ENCODE measurements around the gene GJA3. TPM values are rescaled to one million over a fixed set of nuclear protein-coding genes. Genes with fewer than 3 reads are reported as not detected.

Gene GJA3
- total RNA-seq, 1 donor from 2014 or later = under 0.01 TPM

DNA sequence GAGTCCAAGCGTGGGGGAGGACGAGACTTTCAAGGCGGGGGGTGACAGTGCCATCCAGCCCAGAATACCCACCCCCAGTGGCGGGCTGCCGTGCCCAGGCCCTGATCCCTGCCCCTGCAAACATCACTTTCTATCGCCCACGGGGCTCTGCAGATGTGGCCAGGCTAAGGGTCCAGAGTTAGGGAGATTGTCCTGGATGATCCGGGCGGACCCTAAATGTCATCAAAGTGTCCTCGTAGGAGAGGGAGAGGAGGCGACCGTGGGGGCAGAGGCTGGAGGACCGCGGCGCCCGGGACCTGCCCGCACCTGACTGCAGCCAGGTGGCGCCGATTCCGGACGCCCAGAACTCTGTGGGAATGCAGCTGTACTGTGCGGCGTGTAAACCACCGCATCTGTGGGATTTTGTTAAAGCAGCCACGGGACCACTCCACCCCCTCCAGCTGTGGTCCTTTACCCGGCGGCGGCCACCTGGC lies 32.4 kb downstream of the GJA3 start:
- no peak for DNase-seq (ENCODE audit: low read depth, low spot score)

DNA sequence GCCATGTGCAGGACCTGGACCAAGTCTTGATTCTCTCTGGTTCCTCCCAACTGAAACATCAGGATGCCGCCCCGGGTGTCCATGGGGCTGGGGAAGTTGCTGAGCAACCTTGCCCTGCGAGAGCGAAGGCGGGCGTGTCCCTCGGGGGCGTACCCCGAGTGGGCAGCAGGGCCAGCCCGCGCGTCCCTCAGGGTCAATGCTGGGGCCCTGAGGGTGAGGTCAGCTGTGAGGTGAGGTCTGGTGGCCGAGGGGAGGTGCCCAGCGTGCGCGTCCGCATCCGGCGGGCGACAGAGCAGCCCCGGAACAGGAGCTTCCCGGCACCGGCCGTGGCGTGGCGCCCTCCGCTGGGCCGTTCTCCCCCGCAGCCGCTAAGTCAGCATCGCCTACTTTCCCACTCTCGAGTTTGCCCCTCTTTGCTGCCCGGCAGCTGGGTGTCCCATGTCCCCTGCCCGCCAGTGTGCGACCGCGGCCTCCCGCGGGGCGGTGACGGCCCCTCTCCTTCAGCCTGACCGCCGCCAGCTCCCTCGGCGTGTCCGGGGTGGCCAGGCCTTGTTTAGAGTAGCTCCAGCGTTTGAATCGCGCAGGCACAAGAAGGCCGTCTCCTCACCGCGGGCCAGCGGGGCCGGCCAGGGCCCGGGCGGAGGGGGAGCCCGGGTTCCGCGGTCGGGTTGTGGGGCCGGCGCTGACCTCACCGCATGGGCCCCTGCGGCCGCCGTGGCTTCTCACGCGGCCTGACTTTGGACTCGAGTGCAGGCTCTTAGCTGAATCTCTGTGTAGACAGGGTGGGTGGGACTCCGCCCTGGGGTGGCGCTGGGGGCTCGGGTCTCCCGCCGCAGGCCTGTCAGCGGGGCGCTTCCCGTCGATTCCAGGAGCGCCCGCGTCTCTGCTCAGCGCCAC lies 33.0 kb downstream of the GJA3 start:
- no peak for DNase-seq (ENCODE audit: low read depth, low spot score)

DNA sequence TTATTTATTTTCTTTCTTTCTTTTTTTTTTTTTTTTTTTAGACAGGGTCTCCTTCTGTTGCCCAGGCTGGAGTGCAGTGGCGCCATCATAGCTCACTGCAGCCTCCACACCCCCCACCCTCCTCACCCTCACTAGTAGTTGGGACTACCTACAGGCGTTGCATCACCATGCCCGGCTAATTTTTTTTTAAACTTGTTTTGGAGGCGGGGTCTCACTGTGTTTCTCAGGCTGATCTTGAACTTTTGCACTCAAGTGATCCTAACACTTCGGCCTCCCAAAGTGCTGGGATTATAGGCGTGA lies 33.6 kb downstream of the GJA3 start:
- DNase-seq (ENCODE audit: low read depth, low spot score) = no peak

DNA sequence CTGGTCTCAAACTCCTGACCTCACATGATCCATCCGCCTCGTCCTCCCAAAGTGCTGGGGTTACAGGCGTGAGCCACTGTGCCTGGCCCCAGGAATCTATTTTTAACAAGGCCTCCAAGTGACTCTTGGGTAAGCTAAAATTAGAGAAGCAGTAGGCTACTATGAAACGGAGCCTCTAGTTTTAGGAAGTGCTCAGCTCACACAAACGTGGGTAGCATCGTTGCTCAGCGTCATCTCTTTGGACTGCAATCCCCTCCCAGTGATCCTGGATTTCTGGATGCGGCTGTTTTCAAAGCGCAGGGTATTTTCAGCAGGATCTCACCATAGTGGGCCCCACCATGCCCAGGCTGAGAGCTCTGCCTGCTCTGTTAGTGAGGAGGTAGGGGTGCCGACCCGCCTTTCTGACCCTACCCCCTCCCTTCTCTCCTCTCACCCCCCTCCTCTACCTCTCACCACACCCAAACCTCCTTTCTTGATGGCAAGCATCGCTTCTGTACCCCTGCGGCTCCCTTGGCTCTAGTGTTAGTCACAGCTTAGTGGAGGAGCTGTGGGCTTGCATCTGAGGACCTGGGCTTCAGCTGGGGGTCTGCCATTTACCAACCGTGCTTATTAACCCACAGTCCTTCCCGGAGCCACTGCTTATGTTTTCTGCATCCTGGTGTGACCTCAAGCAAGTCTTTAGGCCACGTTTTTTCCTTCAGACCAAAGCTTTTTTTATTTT lies 34.2 kb downstream of the GJA3 start:
- DNase-seq (ENCODE audit: low read depth, low spot score) = no peak

DNA sequence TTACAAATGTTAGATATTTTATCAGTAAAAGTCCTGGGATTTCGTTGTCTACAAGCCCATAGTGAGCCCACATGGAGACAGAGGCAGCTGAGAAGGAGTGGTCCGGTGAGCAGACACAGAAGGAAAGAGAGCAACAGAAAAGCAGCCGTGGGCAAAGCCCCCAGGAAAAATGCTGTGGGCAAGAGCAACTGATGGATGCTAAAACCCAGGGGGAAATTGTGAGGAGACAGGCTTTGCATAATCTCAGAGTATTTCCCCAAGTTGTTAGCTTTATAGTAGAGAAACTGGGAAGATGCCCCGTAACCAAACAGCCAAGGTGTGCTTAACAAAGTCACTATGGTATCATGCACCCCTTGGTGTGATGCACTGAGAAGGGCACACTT lies 35.1 kb downstream of the GJA3 start:
- DNase-seq (ENCODE audit: low read depth, low spot score) = no peak

DNA sequence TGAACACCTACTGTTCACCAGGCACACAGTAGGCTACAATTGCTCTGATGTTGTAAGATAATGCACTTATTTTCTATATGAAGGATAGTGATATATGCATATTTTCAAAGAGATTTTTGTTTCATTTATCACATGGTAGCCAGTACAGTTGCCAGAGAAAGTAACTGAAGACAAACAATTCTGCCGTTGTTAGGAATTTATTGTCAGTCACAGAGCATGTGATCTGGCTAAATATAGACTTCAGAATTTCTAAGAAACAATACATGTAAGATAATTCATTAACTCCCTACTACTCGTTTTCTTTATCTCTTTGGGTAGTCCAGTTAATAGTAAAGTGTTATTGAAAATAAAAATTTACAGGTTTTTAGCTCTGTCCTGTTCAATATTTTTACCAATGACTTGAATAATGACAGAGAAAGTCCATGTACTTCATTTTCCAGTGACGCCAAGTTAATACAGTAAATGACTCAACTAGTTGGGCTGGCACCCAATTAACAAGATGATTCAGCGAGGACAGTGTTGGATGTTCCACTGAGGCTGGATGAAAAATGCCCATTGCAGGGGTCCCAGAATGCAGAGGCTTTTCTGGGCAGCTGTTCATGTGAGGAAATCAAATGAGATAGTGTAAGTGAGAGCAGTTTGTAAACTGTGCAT lies 35.6 kb downstream of the GJA3 start:
- DNase-seq (ENCODE audit: low read depth, low spot score) = no peak

DNA sequence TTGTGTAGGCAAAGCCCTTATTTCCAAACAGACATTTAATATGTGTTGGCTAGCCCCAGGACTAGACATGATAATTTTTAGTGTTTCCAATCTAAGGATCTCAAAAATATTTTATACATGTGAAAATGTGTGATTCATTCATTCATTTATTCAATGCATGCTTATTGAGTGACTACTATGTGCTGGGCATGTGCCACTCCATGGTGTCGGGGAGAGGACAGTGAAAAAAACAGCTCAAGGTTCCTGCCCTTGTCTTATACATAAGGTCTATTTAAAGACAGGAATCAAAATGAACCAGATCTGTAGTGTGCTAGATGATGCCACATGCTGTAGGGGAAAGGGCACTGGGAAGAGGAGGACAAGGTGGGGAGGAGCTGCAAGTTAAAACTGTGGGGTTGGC lies 36.5 kb downstream of the GJA3 start:
- DNase-seq (ENCODE audit: low read depth, low spot score) = no peak

DNA sequence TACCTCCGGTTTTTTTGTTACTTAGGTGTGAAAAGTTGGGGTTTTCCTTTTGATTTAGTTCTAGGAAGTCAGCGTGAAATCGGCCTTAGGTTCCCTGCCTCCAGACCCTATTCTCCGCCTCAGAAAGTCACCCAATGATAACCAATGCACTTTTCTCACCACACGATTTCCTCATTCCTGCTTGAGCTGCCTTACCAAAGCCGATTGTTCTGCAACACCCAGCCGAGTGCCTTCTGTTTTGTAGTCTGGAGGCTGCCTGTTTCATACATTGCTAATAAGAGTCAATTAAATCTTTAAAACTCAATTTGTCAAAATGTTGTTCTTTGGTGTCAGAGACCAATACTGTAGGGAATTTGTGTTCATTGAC lies 39.7 kb downstream of the GJA3 start:
- DNase-seq (ENCODE audit: low read depth, low spot score) = no peak

DNA sequence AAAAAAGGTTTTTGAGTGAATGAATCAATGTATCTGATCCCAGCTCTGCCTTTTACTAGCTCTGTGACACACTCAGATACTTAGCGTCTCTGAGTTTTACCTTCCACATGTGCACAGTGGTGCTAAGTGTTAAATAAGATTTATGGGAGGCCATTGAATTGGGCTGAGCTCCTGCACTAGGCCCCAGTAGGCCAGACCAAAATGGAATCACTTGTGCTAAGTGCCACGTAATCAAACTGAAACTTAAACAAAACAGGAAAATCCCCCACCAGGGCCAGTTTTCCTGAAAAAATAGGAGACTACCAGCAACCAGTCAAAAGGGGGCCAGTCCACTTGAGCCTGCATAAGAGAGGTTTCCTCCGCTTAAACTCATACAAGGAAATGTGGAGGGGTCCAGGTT lies 40.9 kb downstream of the GJA3 start:
- DNase-seq (ENCODE audit: low read depth, low spot score) = no peak

DNA sequence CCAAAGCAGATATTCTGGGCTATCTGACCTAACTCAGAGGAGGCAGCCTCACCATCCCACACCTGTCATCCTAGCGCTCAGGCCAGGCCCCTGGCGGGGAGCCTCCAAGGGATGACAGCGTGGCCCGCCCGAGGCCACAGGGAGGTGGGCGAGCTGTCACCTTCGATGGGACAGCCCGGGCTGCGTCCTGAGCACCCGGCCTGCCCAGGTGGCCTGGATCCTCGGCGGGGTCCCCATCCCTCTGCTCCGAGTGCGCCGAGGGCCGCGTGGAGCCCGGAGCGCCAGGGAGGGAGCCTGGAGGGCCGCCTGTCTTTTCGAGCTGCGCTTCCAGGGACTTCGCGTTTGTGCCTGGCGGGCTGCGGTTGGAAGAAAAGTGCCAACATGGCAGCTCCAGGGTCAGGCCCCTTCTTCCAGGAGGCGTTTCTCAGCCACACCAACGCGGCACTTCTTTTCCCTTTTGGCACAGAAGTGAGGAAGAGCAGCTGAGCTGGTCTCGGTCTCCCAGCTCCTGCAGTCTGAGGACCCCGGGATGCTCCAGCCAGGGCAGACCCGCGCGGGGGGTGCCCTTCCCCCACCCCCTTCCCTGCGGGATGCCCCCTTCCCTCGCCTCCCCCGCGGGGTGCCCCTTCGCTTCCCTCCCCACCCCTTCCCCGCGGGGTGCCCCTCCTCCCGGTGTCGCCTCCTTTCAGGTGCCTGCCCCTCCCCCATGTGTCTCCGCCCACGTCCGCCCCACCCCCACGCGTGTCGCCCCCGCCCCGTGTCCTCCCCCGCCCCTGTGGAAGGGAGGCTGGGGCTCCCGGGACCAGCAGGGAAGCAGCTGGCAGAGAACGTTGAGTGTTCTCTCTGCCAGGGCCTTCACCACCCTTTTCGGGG lies 42.3 kb downstream of the GJA3 start:
- no peak for DNase-seq (ENCODE audit: low read depth, low spot score)

DNA sequence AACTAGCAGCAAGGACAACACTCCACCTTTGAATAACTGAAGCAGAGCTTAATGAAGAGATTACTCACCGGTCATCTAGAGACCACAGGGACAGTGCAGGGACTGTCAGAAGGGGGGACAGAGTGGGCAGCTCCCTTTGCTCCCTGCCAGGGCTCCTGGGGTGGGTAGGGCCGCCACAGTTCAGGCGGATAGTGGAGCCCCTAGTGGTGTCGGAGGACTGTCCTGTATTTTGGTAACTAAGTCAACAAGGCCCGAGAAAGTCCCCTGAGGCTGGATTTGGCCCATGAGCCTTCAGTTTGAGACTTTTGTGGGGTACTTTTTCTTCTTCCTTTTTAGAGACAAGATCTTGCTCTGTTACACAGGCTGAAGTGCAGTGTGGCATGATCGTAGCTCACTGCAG lies 44.6 kb downstream of the GJA3 start:
- DNase-seq (ENCODE audit: low read depth, low spot score) = no peak

DNA sequence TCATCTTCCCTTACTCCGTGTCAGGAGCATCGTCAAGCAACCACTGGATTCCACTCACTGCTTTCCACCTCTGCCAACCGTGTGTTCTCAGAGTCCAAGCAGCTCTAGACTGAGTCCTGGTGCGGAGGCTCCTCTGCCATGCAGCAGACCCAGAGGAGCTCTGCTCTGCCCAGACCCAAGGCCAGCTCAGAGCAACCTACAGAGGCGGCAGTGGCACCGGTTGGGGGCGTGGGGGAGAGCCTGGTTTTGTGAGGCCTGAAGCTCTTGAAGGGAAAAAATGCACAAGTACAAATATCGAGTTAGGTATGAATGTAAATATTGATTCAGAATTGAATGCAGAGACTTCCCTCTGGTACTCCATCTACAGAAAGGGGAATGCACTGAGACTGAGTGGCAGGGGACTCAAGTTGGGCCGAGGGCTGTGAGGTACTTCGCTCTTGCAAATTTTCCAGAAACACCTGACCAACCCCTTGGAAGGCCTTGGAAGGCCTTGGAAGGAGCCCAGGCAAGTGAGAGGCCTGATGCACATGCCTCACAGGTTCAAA lies 46.7 kb downstream of the GJA3 start:
- no peak for DNase-seq (ENCODE audit: low read depth, low spot score)

DNA sequence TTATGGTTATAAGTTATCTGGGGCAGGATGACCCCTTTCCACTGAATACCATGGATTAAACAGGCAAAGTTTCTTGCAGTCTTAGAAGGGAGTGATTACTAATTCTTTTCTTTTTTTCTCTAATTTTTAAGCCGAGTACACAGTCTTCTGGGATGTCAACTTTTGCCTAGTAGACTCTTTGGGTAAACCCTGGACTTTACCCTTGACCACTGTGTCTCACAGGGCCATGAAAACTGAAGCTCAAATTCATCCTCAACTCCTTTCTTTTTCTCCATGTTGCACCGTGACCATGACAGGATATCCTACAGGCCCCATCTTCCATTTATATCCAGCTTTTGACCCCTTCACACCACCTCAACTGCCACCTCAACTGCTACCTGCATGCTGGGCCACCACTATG lies 51.8 kb downstream of the GJA3 start:
- no peak for DNase-seq (ENCODE audit: low read depth, low spot score)

DNA sequence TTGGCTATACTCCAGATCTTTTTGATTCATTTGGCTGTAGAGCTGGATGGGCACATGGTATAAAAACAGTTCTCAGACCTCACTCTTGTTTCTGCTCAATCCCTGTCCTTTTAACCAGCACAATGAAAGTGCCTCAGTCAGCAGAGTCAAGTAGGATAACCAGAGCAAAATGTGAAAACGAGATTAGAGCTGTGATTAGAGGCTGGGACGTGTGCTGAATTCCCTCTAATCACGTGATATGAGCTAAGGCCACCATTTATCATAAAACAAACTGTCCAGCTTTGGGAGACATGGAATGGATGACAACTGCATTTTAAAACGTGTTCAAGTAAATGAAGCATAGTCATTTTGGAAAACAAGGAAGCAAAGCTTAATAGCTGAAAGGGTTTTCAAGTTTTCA lies 54.1 kb downstream of the GJA3 start:
- DNase-seq (ENCODE audit: low read depth, low spot score) = no peak

DNA sequence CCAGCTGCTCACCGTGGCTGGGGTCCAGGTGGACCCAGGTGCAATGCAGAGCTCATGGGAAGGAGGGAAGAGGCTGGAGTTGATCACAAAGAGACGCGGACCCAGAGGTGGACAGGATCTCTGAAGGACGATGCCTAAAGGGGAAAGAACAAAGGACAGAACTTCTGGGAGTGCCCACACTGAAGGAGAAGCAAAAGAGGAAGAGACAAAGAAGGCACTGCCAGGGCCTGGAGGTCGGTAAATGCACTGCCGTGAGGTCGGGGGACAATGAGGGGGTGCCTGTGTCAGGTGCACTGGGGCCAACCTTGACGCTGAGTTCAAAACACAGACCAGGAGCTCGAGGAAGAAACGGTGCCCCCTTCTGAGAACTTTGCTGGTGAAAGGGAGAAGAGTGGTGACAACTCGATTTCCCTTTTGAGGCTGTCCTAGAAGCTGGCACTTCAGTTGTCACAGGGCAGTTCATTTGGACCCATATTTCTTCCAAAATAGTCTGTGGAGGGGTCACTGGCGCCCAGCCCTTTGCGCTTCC lies 55.6 kb downstream of the GJA3 start:
- no peak for DNase-seq (ENCODE audit: low read depth, low spot score)

DNA sequence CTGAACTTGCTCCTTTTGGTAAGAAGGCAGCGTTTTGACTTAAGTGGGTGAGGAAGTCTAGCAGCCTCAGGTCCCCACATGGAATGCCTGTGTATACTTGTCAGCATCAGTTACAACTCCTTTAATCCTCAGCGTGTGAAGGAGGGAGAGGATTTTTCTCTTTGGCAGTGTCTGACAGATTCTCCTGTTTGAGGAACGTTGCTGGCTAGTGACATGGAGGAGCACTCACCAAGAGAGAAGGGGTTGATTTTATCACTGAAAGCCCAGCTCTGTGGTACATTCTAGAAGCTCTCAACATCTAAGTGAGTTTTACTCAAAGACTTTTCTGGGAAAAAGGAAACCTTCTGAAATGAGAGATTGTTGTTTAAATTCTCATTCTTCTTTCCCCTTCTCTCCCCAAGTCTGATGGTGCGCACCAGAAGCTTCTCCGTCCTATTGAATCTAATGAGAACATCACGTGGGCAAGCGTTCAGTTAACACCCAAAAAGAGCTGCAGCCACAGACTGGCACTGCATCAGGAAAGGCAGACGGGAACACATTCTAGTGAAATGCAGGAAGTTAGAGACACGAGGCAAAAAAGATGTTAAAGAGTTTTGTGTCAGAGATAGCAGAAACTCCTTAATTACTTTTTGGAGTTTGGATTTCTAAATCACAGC lies 58.2 kb downstream of the GJA3 start:
- no peak for DNase-seq (ENCODE audit: low read depth, low spot score)

DNA sequence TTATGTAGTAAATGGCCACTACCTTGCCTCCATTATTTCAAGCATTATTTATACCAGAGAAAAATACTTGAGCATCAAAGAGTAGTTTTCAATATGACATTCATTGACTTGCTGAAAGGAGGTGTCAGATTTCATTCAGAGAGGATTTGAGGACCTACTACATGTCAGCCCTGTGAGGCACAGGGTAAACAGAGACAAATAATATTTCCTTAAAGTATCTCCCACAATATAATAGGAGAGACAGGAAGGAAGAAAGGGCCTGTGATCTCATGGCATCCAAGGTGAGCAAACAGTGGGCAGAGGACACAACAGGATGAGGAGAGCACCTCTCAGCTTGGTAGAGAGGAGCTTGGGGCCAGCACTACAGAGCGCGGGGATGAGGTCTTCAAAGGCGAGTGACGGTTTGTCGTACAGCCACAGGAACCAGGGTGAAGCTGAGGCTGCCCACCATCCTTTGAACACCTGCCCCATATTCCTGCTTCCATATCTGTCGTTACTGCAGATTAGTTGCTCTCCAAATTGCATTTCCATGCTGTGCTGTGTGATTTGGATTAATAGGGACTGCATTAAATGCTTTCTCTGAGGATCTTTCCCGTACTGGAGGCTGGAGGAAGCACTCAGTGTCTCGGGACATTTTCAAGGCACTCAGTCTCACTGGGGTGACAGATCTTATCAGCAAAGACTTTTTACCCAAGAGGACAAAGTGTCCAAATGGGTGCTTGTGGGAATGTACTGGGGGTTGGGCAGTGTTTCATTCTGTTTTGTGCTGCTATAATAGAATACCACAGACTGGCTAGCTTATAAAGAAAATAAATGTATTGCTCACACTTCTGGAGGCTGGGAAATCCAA lies 59.2 kb downstream of the GJA3 start:
- no peak for DNase-seq (ENCODE audit: low read depth, low spot score)

DNA sequence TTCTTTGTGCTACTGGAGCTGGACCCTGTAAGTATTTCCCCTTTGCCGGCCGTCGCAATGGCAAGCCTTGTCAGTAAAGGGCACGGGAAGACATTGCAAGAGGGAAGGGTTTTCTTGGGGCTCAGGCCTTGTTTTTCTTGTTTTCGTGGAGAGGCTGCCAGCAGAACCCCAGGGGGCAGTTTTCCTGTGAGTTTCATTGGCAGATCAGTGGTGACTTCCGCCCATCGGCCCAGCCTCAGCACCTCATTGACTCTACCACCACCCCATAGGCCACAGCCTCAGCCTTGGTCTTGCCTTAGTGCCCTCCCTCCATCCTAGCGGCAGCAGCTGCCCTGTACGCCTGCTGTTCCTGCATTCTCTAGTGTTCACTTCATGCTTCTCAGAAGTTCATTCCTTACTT lies 61.5 kb downstream of the GJA3 start:
- no peak for DNase-seq (ENCODE audit: low read depth, low spot score)

DNA sequence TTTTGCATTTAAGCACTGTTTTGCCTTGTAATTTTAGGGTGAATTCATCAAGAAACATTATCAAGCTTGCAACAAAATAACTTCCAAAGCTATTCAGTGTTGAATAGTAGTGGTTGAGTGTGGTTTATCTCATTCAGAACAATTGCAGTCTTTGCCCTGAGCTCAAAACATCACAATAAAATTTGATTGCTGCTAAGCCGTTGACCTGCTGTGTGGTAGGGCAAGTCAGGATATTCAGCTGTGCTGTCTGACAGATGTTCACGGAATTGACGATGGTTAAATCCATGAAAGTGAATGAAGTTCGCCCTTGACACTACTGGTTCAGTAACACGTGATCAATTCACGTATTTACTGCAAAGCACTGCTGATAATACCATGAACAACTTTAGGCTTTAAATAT lies 66.9 kb downstream of the GJA3 start:
- DNase-seq (ENCODE audit: low read depth, low spot score) = no peak

DNA sequence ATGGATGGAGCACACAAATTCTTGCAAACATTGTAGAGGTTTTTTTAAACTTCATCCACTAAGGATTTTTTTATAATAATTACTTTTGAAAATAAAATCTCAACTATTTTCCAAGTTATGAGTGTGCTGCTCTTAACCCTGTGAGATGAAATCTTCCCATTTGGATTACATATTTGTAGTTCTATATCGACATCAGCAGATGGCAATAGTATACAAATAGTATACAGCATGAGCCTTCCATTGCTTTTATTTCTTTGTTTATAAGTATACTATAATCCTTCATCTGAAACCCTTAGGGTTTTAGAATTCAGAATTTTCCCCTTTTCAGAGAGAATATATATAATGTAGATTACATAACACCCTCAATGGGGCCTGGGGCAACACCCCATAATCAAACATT lies 70.5 kb downstream of the GJA3 start:
- no peak for DNase-seq (ENCODE audit: low read depth, low spot score)
